Stimulated activated CD8-positive, alpha-beta memory T cell treated with anti-CD3 and anti-CD28 coated beads, Interleukin-4, amount 100 ng/mL, for 24 hours (primary cell): ENCODE data around the gene CELA3B.
"Not testable (repeated sequence)": the region's sequence is repeated elsewhere in the genome, so short reads cannot be mapped to it uniquely, and the experiment has no call there.

ENCODE experiments used
- DNase-seq: peaks from one replicate; pipeline ENCODE4 v3.0.0-alpha.2; 2020; ENCODE audit warnings: low read depth

The CELA3B gene

DNA sequence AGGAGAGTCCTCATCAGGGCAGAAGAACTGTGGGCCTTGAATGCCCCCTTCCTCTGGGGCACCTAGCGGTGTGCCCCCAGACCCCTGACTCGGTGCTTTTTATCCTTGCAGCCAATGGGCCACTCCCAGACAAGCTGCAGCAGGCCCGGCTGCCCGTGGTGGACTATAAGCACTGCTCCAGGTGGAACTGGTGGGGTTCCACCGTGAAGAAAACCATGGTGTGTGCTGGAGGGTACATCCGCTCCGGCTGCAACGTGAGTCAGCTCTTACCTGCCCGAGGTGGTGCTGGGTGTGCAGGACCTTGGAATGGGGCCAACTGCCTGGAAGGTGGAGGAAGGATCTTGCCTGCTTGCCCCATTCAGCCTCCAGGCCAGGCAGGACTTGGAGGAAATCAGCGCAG is 30.4 kb downstream of the CELA3B start:
- not testable (repeated sequence) for DNase-seq

DNA sequence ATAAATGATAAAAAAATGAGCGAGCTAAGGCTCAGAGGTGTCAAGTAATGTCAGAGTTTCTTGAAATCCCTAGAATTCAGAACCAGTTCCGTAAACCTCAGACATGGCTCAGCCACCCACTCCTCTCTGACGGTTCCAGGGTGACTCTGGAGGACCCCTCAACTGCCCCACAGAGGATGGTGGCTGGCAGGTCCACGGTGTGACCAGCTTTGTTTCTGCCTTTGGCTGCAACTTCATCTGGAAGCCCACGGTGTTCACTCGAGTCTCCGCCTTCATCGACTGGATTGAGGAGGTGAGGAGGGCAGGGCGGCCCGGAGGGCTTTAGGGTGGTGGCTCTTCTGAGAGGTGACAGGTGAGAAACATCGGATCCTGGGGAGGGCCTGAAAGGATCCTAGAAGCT is 32.7 kb downstream of the CELA3B start:
- DNase-seq = not testable (repeated sequence)

DNA sequence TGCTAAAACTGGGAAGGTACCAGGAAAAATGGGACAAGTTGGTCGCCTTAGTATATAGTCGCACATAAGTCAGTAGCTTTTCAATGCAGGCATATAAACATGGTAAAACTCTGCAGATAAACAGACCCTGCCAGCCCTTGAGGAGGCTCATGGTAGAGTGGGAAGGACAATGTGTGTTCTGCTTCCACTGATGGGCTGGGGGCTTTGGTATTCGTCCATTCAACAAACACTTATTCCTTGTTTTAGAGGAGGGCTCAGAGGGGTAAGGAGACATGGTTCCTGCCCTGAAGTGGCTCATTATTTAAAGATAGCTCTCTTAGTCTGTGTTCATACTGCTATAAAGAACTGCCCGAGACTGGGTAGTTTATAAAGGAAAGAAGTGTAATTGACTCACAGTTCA is 35.9 kb downstream of the CELA3B start:
- DNase-seq = not testable (repeated sequence)

DNA sequence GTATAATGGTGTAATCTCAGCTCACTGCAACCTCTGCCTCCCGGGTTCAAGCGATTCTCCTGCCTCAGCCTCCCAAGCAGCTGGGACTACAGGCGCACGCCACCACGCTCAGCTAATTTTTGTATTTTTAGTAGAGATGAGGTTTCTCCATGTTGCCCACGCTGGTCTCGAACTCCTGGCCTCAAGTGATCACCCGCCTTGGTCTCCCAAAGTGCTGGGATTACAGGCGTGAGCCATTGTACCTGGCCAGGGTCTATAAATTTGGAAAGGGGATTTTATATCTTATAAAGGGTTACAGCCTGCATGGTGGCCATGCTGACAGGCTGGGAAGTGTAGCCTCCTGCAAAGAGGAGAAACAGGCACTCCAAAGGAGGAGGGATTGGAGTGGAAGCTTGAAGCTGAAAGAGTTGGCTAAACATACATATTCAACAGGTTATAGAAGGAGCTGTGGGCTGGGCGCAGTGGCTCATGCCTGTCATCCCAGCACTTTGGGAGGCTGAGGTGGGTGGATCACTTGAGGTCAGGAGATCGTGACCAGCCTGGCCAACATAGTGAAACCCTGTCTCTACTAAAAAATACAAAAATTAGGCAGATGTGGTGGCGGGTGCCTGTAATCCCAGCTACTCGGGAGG is 37.9 kb downstream of the CELA3B start:
- DNase-seq = not testable (repeated sequence)

DNA sequence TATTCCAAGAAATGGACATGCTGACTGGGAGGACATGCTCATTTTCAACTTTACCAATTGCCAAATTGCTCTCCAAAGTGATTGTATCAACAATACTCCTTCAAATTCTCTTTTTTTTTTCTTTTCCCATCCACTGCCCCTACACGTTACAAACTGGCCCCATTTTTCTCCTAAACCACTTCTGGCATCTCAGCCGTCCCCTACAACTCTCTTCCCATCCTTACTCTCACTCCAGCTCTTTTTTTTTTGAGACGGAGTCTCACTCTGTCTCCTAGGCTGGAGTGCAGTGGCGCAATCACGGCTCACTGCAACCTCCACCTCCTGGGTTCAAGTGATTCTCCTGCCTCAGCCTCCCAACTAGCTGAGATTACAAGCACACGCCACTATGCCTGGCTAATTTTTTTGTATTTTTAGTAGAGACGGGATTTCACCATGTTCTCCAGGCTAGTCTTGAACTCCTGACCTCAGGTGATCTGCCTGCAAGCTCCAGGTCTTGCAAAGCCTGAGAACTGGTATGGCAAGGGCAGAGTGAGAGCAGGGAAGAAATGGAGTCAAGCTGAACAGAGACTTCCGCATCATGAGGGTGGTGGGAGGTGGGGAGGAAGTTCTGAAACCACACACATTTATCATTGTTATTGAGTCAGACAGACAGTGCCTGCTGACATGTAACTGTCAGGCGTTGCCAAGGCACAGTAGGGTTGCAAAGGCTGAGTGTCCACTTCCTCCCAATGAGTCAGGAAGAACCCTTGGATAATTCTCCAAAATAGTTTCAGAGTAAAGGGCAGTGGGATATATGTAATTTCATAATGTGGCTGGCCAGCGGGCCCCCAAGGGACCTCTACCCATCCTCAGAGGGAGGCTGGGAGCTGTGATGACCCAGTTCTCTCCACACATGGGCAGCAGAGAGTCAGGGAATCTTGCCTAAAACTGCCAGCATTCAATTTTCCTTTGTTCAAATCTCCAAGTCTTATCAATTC is 42.0 kb downstream of the CELA3B start:
- DNase-seq = peak; percentile 36

DNA sequence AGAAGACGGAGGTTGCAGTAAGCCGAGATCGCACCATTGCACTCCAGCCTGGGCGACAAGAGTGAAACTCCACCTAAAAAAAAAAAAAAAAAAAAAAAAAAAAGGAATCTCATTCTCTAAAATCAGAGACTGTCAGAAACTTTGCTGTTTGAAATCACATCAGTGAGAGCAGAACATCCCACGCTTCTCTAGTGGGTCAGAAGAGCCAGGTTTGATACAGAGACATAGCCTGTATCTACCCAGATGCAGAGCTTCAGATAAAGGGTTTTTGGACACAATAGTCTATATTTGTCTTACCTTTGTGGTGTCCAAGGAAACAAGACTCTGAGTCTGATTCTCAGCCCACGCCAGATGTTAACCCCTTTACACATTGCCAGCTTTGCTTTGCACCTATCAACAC is 44.2 kb downstream of the CELA3B start:
- DNase-seq = no peak

DNA sequence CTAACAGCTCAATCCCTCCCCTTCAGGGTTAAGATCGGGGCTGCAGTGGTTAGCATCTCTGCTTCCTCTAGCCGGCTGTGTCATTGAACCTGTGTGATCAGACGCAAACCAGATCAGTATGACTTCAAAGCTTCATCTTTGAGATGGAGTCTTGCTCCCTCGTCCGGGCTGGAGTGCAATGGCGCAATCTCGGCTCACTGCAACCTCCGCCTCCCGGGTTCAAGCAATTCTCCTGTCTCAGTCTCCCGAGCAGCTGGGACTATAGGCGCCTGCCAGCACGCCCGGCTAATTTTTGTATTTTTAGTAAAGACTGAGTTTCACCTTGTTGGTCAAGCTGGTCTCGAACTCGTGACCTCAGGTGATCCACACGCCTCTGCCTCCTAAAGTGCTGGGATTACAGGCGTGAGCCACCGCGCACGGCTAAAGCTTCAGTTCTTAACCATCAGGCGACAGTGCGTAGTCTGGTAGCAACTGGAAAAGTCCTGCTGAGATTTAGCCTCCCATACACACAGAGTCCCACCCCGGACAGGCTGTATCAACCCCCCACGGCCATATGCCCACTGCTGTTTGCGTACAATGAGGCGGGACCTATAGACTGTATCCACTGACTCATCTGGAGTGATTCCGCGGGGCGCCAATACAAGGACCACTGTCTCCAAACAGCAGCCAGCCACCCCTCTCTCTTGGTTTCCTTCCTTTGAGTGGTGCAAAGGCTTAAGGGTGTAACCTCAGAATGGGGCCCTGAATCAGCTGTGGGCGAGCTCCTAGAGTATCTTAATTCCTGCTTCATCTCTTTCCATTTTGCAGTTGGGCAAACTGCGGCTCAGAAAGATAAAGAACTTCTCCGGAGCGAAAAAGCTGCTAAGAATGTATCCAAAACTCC is 47.9 kb downstream of the CELA3B start:
- peak; percentile 63 for DNase-seq

DNA sequence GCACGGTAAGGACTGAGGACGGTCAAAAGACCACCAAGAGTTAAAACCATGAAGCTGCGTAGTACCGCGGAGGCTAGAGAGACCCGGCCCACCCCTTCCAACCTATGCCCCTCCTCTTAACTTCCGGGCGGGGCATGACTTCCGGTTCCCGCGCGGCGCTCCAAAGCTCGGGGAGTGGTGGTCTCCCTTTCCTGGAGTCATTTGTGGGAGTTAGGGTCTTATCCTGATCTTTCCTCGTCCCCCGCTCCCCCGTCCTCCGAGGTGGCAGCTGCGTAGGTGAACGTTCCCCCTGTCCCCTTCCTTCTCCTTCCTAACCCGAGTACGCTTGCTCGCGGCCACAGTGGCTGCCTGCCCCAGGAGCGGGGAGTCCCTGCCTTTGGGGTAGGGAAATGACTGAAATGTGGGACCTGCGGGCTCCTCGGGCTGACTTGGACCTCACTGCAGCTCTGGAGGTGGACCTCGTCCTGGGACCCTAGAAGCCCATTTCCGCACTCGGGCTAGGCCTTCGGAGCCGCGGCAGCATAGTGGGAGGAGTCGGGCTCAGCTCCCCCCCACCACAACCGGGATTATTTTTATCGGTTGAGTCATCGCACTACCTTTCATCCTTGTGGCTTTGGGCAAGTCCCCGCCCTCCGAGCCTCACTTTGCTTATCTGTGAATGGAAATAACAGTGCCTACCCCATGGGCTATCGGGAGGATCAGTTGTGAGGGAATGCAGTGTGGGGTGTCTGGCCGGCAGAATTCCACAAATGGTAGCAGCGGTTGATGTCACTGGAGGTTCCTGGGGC is 48.7 kb downstream of the CELA3B start:
- peak; percentile 84 for DNase-seq

DNA sequence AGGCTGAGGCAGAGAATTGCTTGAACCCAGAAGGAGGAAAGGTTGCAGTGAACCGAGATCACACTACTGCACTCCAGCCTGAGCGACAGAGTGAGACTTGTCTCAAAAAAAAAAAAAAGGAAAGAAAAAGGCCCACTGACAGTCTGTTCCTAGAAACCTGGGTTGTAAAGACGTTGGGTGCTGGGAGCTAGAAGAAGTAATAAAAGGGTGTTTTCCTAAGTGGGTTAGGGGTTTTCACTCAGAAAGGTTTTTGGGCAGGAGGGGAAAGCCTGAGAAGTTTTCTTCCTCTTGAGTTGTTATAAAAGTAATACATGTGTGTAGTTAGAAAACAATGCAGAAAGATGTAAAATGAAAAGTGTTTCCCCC is 50.1 kb downstream of the CELA3B start:
- no peak for DNase-seq

DNA sequence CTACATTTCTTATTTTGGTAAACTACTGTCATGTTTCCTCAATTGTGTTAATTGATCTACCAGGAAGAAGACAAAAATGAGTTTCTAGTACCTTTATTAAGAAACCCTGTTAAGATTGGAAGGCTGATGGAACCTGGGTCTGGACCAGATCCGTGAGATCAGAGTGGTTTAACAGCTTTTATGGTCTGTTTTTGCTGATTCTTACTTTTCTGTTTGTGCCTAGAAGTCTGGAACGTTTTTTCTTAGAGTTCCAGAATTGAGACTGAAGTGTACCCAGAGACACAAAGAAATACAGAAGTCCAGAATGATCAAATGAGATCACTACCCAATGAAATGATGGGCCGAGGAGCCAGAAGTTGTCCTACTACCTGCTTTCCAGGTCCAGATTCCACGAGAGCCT is 53.2 kb downstream of the CELA3B start:
- no peak for DNase-seq

DNA sequence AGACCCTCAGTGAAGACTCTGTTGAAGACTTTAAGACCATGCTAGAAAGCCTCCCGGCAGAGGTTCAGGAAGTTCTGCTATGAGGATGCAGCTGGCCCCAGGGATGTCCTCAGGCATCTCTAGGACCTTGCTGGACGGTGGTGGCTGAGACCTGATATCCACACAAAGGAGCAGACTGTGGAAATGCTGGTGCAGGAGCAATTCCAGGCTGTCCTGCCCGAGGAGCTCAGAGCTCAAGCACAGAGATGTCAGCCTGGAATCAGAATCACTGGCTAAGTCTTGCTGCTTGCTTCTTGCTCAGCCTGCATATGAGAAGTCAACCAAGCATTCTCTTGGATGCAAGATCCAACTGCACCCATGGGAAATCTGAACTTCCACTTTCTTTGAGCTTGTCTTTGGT is 53.7 kb downstream of the CELA3B start:
- DNase-seq = no peak

DNA sequence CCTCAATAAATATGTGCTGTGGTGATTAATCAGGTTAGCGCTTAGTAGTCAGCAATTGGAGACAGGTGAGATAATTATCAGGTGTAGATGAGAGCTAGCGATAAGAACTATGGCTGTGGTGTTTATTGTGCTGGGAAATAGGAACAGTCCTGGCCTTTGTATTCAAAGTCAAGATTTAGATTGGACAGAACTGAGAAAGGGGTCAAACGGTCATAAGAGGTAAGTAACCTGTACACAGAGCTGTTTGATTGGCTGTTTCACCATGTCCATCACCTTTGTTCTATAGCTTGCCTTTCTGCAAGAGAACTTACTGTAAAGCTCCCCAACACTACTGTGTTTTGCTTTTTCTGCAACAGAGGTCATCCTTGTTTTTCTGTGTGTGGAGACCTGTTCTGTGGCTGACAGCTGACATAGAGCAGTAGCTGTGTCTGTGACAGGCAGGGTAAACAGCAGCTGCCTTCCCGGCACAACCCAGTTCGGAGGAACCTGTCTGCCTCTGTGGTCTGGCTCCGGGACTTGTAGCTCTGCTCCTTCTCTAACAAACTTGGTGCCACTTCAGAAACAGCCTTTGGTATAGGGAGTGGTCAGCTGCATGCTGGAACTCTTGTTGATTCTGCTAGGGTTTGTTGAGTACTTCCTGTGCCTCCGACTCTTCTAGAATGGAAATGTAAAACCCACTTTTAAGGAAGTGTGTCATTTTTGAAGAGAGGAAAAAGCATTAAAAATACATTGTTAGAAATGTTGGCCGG is 54.6 kb downstream of the CELA3B start:
- DNase-seq = no peak

DNA sequence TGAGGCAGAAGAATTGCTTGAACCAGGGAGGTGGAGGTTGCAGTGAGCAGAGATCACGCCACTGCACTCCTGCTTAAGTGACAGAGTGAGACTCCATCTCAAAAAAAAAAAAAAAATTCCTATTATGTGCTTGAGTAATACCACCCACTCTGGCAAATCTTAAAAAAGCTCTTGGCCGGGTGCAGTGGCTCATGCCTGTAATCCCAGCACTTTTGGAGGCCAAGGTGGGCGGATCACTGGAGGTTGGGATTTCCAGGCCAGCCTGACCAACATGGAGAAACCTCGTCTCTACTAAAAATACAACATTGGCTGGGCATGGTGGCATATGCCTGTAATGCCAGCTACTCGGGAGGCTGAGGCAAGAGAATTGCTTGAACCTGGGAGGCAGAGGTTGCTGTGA is 58.0 kb downstream of the CELA3B start:
- not testable (repeated sequence) for DNase-seq

DNA sequence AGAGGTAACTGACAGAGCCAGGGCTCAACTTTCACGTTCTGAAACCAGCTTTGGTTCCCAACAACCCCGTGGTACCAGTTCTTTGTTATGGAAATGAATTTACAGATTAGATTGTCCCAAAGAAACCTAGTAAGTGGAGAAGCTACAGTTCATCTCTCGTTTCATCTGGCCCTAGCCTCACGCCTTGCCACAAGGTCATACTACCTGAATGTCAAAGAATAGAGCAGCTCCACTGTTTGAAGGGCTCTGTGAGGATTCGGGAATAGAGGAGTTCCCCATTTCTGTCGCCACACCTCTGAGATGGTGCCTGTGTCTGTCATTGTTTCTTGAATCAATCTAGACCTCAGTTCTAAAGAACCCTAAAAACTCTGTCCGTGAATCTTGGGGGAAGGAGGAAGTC is 60.7 kb downstream of the CELA3B start:
- no peak for DNase-seq

DNA sequence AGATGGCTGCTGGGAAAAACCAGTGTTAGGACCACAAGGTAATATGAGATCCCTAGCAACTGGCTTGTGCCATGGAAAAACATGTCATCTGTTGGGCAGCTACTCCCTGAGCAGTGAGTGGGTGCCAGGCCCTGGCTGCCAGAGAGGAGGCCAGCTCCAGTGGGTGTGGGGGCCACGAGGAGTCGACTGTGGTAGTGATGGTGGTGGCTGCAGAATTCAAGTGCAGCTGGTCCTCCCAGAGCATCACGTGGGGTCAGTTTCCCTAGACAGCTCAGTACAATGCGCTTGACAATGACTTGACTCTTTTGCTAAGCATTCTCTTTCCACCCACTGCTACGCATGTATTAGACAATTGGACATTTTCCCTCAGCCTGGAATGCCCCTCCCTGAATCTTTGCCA is 61.2 kb downstream of the CELA3B start:
- no peak for DNase-seq
